ES-I3 (cell line): ENCODE measurements around the gene MRPL22.
"Not testable (repeated sequence)": the region's sequence is repeated elsewhere in the genome, so short reads cannot be mapped to it uniquely, and the experiment has no call there.

Experiments used
- H3K36me3 ChIP-seq: 2 replicates; pipeline ENCODE4 v1.6.1; 2013; ENCODE audit warnings: mild to moderate bottlenecking, low read length, control low read depth, moderate library complexity; ENCODE audit not compliant: insufficient read depth
- H3K4me1 ChIP-seq: 2 replicates; pipeline ENCODE4 v1.6.1; 2013; ENCODE audit warnings: mild to moderate bottlenecking, control low read depth, low read length; ENCODE audit not compliant: insufficient read depth
- H3K9ac ChIP-seq: 2 replicates; pipeline ENCODE4 v1.6.1; 2013; ENCODE audit warnings: low read depth, mild to moderate bottlenecking, low read length, moderate library complexity
- H3K9me3 ChIP-seq: 2 replicates; pipeline ENCODE4 v1.6.1; 2013; ENCODE audit warnings: mild to moderate bottlenecking, low read length, moderate library complexity; ENCODE audit not compliant: control insufficient read depth, insufficient read depth

The MRPL22 gene

GRCh38 chr5:154940772-154941620, at the start of gene MRPL22:
Gene MRPL22, plus strand, starts transcription at chr5:154941073. Its CDS starts 38 bp downstream, at chr5:154941111.
- no peaks in the 10 kb centered on the region for H3K9me3 ChIP-seq
- H3K36me3 ChIP-seq = no peaks in the 10 kb centered on the region
- H3K9ac ChIP-seq = peak within 1 kb of the TSS; percentile 81
- peaks cover 3% of the 10 kb centered on the region for H3K4me1 ChIP-seq

DNA sequence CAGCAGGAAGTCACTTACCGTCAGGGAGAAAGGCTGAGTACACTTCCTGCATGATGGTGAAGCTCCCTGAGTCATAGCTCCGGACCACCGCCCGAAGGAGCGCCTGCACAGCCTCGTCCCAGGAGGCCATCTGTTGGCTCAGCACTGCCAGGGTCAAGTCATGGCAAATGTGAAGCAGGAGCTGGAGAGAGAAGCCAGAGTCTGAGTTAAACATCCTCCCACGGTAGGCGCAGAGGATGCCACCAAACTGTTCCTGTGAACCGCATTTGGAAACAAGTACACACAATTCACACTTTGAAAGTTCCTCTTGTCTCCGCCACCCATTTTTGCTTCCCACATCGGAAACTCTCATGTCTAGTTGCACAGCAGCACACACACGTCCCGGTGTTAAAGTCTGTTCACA, 48.5 kb upstream of the MRPL22 start:
- H3K36me3 ChIP-seq = peaks cover 40% of the 10 kb centered on the region
- no peak overlapping the region for H3K9ac ChIP-seq
- H3K4me1 ChIP-seq = no peaks in the 10 kb centered on the region
- peaks cover 5% of the 10 kb centered on the region; the same call in 1 of the 2 replicates for H3K9me3 ChIP-seq

GRCh38 chr5:154893381-154893780, 47.5 kb upstream of the MRPL22 start:
- H3K4me1 ChIP-seq = no peaks in the 10 kb centered on the region
- no peaks in the 10 kb centered on the region for H3K9me3 ChIP-seq
- no peak overlapping the region for H3K9ac ChIP-seq
- peaks cover 36% of the 10 kb centered on the region for H3K36me3 ChIP-seq

GRCh38 chr5:154895606-154896561, 45.0 kb upstream of the MRPL22 start:
- Histone ChIP-seq H3K4me1 (no peaks in the 10 kb centered on the region), H3K36me3 (peaks cover 38% of the 10 kb centered on the region), H3K9me3 (no peaks in the 10 kb centered on the region), H3K9ac (no peak overlapping the region)

- H3K9me3 ChIP-seq = no peaks in the 10 kb centered on the region
Measured at GRCh38 chr5:154896562-154897165, 44.2 kb upstream of the MRPL22 start.

GRCh38 chr5:154898210-154898609, 42.7 kb upstream of the MRPL22 start:
- no peak overlapping the region for H3K9ac ChIP-seq
- H3K9me3 ChIP-seq = no peaks in the 10 kb centered on the region
- peaks cover 39% of the 10 kb centered on the region for H3K36me3 ChIP-seq
- H3K4me1 ChIP-seq = no peaks in the 10 kb centered on the region

More at GRCh38 chr5:154896562-154897165, 44.2 kb upstream of the MRPL22 start:
- H3K9ac ChIP-seq = no peak overlapping the region
- no peaks in the 10 kb centered on the region for H3K4me1 ChIP-seq
- H3K36me3 ChIP-seq = peaks cover 31% of the 10 kb centered on the region

DNA sequence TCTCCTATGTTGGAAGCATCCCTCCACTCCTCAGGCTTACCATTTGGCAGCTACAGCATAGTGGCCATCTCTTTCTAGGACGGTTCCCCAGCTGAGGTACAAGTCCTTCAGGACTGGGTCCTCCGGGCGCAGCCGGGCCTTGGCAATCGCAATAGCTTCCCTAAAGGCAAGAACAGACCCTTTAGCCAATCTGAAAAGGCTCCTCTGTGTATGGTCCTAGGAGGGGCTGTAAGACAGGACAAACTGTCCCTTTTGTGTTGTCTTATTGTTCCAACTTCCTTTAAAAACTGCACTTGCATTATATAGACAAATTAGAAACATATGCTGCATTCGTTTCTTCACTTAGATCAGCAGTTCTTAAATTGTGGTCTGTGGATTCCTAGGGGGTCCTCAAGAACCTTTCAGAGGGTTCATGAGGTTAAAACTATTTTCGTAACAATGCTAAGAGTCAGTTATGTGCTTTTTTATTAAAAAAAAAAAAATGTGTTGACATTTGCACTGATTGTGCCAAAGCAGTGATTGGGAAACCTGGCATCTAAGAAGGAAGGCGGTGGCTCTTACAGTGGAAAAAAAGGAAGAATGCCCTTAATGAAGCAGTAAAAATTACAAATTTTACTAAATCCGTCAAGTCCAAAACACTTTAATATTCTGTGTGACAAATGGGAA, 41.6 kb upstream of the MRPL22 start:
- no peaks in the 10 kb centered on the region for H3K9me3 ChIP-seq
- no peak overlapping the region for H3K9ac ChIP-seq
- no peaks in the 10 kb centered on the region for H3K4me1 ChIP-seq
- peaks cover 39% of the 10 kb centered on the region for H3K36me3 ChIP-seq

DNA sequence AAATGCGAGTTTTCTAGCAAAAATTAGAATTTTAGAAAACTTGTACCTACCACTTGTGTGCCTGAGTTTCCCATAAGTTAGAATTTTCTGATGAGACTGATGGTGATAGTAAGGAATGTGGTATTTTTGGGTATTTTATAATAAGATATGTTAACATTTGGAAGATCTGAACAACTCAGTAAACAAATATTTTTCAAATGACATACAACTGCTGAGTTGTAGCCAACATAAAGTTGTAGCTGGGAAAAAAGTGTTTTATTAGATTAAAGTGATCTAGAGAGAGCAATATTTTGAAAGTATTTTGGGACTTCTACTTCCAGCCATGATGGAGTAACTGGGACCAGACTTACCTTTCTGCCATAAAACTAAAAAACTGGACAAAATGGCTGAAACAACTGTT, 40.8 kb upstream of the MRPL22 start:
- H3K9ac ChIP-seq = no peak overlapping the region
- peaks cover 42% of the 10 kb centered on the region for H3K36me3 ChIP-seq
- no peaks in the 10 kb centered on the region for H3K4me1 ChIP-seq
- H3K9me3 ChIP-seq = no peaks in the 10 kb centered on the region

- Histone ChIP-seq H3K9me3 (no peaks in the 10 kb centered on the region), H3K4me1 (no peaks in the 10 kb centered on the region), H3K36me3 (peaks cover 33% of the 10 kb centered on the region), H3K9ac (no peak overlapping the region)
Measured at GRCh38 chr5:154901276-154901675, 39.6 kb upstream of the MRPL22 start.

GRCh38 chr5:154901913-154902312, 39.0 kb upstream of the MRPL22 start:
- H3K9ac ChIP-seq = no peak overlapping the region
- H3K36me3 ChIP-seq = peaks cover 35% of the 10 kb centered on the region
- H3K9me3 ChIP-seq = no peaks in the 10 kb centered on the region
- no peaks in the 10 kb centered on the region for H3K4me1 ChIP-seq

GRCh38 chr5:154905601-154906000, 35.3 kb upstream of the MRPL22 start:
- H3K9me3 ChIP-seq, H3K9ac ChIP-seq, H3K4me1 ChIP-seq: not testable (repeated sequence)
- H3K36me3 ChIP-seq = peaks cover 40% of the 10 kb centered on the region

GRCh38 chr5:154916874-154917273, 24.0 kb upstream of the MRPL22 start:
- Histone ChIP-seq H3K9ac (no peak overlapping the region), H3K9me3 (no peaks in the 10 kb centered on the region), H3K4me1 (peaks cover 5% of the 10 kb centered on the region), H3K36me3 (peaks cover 13% of the 10 kb centered on the region; the same call in 1 of the 2 replicates)

DNA sequence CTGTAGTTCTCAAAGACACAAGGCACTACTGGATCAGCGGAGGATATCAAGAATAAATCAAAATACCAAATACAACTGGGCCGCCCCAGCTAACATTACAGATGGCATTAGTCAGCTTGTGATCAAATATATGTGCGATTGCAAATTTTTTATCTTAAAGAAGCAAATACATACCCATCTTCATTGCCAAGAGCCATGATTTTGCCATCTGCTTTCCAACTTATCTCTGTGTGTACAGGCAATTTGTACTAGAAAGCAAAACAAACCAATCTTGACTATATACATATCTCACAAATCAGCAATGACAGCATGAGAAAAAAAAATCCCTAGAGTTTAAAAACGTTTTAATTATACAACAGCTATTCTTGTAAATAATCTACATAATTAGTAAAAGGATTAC, 23.1 kb upstream of the MRPL22 start:
- no peak overlapping the region for H3K9ac ChIP-seq
- peaks cover 10% of the 10 kb centered on the region; the same call in 1 of the 2 replicates for H3K36me3 ChIP-seq
- H3K9me3 ChIP-seq = no peaks in the 10 kb centered on the region
- peaks cover 5% of the 10 kb centered on the region for H3K4me1 ChIP-seq
